ENCODE data around the gene CCR3. TPM values are rescaled to one million over a fixed set of nuclear protein-coding genes. Genes with fewer than 3 reads are reported as not detected.

Gene CCR3
- total RNA-seq, 1 donor from 2014 or later: not detected

DNA sequence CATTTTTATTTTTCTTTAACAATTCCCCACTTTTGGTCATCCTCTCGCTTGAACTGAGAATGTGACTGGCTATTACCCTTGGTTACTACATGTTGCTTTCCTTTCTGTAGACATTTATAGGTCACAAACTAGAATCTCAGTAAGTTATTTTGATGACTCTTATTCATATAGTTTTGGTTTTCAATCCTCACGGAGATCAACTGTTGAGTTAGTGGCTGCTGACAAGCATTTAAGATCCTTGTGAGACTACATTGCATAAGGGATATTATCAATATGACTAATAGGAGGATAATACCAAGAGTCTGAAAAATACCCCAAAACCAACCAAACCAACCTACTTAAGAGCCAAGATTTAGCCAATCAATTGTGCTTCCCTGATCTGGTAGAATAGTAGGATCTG, 16.3 kb downstream of the CCR3 start:
- H3K36me3 Mint-ChIP-seq (ENCODE audit: low read depth, unreplicated experiment): no peaks in the 10 kb centered on the region

DNA sequence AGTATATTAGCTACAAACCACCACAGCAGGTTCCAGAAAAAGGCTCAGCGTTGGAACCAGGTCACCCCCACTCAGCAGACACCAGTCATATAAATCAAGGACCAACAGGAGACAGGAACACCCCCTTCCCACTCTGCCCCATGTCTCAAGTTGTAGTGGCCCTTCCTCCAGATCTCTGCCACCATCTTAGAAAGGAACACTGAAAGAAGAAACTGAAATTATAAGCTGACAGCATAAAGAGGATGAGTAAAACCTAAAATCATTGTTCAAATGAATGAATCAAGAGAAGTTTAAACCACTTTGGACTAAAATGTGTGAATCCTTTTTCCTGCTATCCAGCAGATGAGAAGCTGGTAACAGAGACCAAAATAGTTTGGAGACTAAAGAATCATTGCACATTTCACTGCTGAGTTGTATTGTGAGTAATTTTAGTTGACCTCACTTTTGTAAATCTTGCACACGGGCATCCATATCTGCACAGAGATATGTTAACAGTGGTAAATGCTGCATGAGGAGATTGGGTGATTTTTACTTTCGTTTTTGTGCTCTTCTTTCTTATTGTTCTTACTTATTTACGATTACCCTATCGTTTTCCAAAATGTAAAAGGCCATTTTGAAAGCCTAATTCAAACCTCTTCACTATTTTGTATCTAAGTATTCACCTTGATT, 19.8 kb downstream of the CCR3 start:
- no peak for DNase-seq (ENCODE audit: low spot score)
- Mint-ChIP-seq H3K9me3 (ENCODE audit: unreplicated experiment) (no peaks in the 10 kb centered on the region), H3K4me1 (ENCODE audit: unreplicated experiment) (peaks cover 3% of the 10 kb centered on the region), H3K4me3 (ENCODE audit: unreplicated experiment) (no peak overlapping the region), H3K27me3 (ENCODE audit: unreplicated experiment) (peaks cover 2% of the 10 kb centered on the region), H3K27ac (ENCODE audit: unreplicated experiment) (no peak overlapping the region), H3K36me3 (ENCODE audit: low read depth, unreplicated experiment) (no peaks in the 10 kb centered on the region)
- TF ChIP-seq, protein P1, sequence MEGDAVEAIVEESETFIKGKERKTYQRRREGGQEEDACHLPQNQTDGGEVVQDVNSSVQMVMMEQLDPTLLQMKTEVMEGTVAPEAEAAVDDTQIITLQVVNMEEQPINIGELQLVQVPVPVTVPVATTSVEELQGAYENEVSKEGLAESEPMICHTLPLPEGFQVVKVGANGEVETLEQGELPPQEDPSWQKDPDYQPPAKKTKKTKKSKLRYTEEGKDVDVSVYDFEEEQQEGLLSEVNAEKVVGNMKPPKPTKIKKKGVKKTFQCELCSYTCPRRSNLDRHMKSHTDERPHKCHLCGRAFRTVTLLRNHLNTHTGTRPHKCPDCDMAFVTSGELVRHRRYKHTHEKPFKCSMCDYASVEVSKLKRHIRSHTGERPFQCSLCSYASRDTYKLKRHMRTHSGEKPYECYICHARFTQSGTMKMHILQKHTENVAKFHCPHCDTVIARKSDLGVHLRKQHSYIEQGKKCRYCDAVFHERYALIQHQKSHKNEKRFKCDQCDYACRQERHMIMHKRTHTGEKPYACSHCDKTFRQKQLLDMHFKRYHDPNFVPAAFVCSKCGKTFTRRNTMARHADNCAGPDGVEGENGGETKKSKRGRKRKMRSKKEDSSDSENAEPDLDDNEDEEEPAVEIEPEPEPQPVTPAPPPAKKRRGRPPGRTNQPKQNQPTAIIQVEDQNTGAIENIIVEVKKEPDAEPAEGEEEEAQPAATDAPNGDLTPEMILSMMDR (IDR thresholded peaks at IDR 0.05; ENCODE audit: unreplicated experiment): no peak

More for the DNA sequence above, 16.3 kb downstream of the CCR3 start:
- H3K4me1 Mint-ChIP-seq (ENCODE audit: unreplicated experiment): no peaks in the 10 kb centered on the region
- DNase-seq (ENCODE audit: low spot score): no peak
- H3K27me3 Mint-ChIP-seq (ENCODE audit: unreplicated experiment): no peaks in the 10 kb centered on the region
- H3K9me3 Mint-ChIP-seq (ENCODE audit: unreplicated experiment): no peaks in the 10 kb centered on the region
- TF ChIP-seq, protein P1 (IDR thresholded peaks at IDR 0.05; ENCODE audit: unreplicated experiment): no peak
- no peak overlapping the region for H3K27ac Mint-ChIP-seq (ENCODE audit: unreplicated experiment)
- H3K4me3 Mint-ChIP-seq (ENCODE audit: unreplicated experiment): no peak overlapping the region

DNA sequence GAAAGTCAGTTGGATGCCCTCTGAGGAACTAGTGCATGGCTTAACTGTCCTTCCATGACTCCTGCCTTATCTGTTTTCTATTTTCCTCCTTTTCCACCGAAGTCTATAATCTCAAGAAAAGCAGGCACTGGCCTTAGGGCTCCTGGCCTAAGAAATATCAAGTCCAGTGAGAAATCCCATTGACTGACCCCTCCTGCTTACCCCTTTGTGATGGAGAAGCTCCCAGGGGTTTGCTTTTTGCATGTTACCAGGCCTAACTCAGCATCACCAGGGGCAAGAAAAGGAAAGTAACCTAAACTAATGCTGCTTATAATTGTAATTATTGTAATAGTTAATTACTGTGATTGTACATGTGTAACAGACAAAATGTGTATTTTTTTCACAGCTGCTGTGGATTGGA, 21.7 kb downstream of the CCR3 start:
- Mint-ChIP-seq H3K4me1 (ENCODE audit: unreplicated experiment) (peaks cover 3% of the 10 kb centered on the region), H3K4me3 (ENCODE audit: unreplicated experiment) (no peak overlapping the region), H3K9me3 (ENCODE audit: unreplicated experiment) (no peaks in the 10 kb centered on the region), H3K27me3 (ENCODE audit: unreplicated experiment) (peaks cover 5% of the 10 kb centered on the region), H3K27ac (ENCODE audit: unreplicated experiment) (no peak overlapping the region), H3K36me3 (ENCODE audit: low read depth, unreplicated experiment) (peaks cover 4% of the 10 kb centered on the region)
- TF ChIP-seq, protein P1 (IDR thresholded peaks at IDR 0.05; ENCODE audit: unreplicated experiment): no peak
- no peak for DNase-seq (ENCODE audit: low spot score)

DNA sequence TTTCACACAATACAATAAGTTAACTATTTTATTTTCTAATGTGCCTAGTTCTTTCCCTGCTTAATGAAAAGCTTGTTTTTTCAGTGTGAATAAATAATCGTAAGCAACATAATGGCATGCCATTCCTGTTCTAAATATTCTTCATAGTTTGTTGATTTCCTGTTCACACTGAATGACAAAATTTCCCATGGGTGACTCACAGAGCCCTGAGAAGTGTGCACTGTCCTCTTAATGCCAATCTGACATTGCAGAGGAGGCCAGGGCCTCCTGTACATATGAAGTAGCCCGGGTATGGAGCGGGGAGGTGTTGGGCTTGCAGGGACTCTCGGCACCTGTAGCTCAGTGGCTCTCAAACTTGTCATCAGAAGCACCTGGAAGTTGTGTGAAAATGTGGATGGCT, 24.3 kb downstream of the CCR3 start:
- TF ChIP-seq, protein P1 (IDR thresholded peaks at IDR 0.05; ENCODE audit: unreplicated experiment): no peak
- no peaks in the 10 kb centered on the region for H3K9me3 Mint-ChIP-seq (ENCODE audit: unreplicated experiment)
- H3K4me3 Mint-ChIP-seq (ENCODE audit: unreplicated experiment): no peak overlapping the region
- H3K27ac Mint-ChIP-seq (ENCODE audit: unreplicated experiment): no peak overlapping the region
- peaks cover 3% of the 10 kb centered on the region for H3K4me1 Mint-ChIP-seq (ENCODE audit: unreplicated experiment)
- peaks cover 5% of the 10 kb centered on the region for H3K27me3 Mint-ChIP-seq (ENCODE audit: unreplicated experiment)
- H3K36me3 Mint-ChIP-seq (ENCODE audit: low read depth, unreplicated experiment): peaks cover 7% of the 10 kb centered on the region
- DNase-seq (ENCODE audit: low spot score): no peak

DNA sequence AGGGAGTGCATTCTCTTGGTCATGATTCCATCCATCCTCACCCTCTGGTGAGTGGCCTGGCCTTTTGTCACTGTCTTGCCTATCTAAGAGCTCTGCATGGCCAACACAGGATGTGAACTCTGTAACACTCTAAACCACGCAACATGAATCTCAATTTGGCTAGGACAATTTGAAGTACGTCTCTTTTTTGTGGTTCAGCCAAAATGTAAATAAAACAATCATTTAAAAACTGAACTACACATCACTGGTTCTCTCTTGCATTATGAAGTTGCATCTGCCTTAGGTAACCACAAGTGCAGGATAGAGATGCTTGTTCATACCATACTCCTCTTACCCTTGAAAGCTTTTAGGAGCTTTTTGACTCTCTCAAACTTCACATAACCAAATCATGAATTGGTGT, 27.3 kb downstream of the CCR3 start:
- no peak for DNase-seq (ENCODE audit: low spot score)
- no peaks in the 10 kb centered on the region for H3K9me3 Mint-ChIP-seq (ENCODE audit: unreplicated experiment)
- peaks cover 3% of the 10 kb centered on the region for H3K4me1 Mint-ChIP-seq (ENCODE audit: unreplicated experiment)
- H3K4me3 Mint-ChIP-seq (ENCODE audit: unreplicated experiment): no peak overlapping the region
- peaks cover 7% of the 10 kb centered on the region for H3K36me3 Mint-ChIP-seq (ENCODE audit: low read depth, unreplicated experiment)
- H3K27ac Mint-ChIP-seq (ENCODE audit: unreplicated experiment): no peak overlapping the region
- H3K27me3 Mint-ChIP-seq (ENCODE audit: unreplicated experiment): peaks cover 5% of the 10 kb centered on the region
- TF ChIP-seq, protein P1 (IDR thresholded peaks at IDR 0.05; ENCODE audit: unreplicated experiment): no peak
